Fibroblast of lung (primary cell): Measurements from ENCODE around the gene IL17RD. TPM values are rescaled to one million over a fixed set of nuclear protein-coding genes. Genes with fewer than 3 reads are reported as not detected.

ENCODE experiments used
- DNase-seq, 2 donors: peaks; one replicate each; pipeline versions ENCODE4 v3.0.0 to v3.0.0-alpha.2; 2010; ENCODE audit warnings: low read depth in 2 of 2
- H2AFZ ChIP-seq: 2 replicates; pipeline ENCODE4 v1.5.1; 2012; ENCODE audit warnings: low read length, control low read depth, inconsistent platforms
- H3K27ac ChIP-seq: 2 replicates; pipeline ENCODE4 v1.5.1; 2011; ENCODE audit warnings: low read length, control low read depth; ENCODE audit not compliant: insufficient read depth
- H3K27me3 ChIP-seq: 2 replicates; pipeline ENCODE4 v1.5.1; 2011; ENCODE audit warnings: mild to moderate bottlenecking, low read length; ENCODE audit not compliant: control insufficient read depth, insufficient read depth
- H3K36me3 ChIP-seq: 2 replicates; pipeline ENCODE4 v1.5.1; 2011; ENCODE audit warnings: low read length; ENCODE audit not compliant: control insufficient read depth, insufficient read depth
- H3K4me1 ChIP-seq: 2 replicates; pipeline ENCODE4 v1.5.1; 2011; ENCODE audit warnings: low read length; ENCODE audit not compliant: control insufficient read depth, insufficient read depth; ENCODE audit errors: extremely low read depth
- H3K4me2 ChIP-seq: 2 replicates; pipeline ENCODE4 v1.5.1; 2011; ENCODE audit warnings: low read length, control low read depth; ENCODE audit not compliant: insufficient read depth; ENCODE audit errors: extremely low read depth
- H3K4me3 ChIP-seq, 4 experiments: fragments of 200-600 bp in 1 of 4; sonication (generic) in 1 of 4; replicated peaks in 1 of 4; 2 replicates each; pipeline ENCODE4 v1.5.1; 2011 to 2016; ENCODE audit warnings: low read length in 4 of 4, low read depth in 3 of 4, mild to moderate bottlenecking in 3 of 4, control low read depth in 2 of 4, inconsistent platforms in 1 of 4, mixed read lengths in 1 of 4; ENCODE audit not compliant: insufficient read depth in 1 of 4; ENCODE audit errors: control extremely low read depth in 1 of 4
- H3K79me2 ChIP-seq: 2 replicates; pipeline ENCODE4 v1.5.1; 2012; ENCODE audit warnings: mild to moderate bottlenecking, low read length, inconsistent platforms; ENCODE audit not compliant: control insufficient read depth, insufficient read depth
- H3K9ac ChIP-seq: 2 replicates; pipeline ENCODE4 v1.5.1; 2011; ENCODE audit warnings: mild to moderate bottlenecking, low read length, control low read depth; ENCODE audit not compliant: insufficient read depth
- H3K9me3 ChIP-seq: 2 replicates; pipeline ENCODE4 v1.5.1; 2012; ENCODE audit warnings: low read depth, low read length; ENCODE audit not compliant: control insufficient read depth, insufficient read depth
- H4K20me1 ChIP-seq: 2 replicates; pipeline ENCODE4 v1.5.1; 2011; ENCODE audit warnings: low read length; ENCODE audit not compliant: control insufficient read depth, insufficient read depth; ENCODE audit errors: extremely low read depth
- EZH2 ChIP-seq: IDR thresholded peaks from 2 replicates; pipeline ENCODE4 v1.5.1; 2012; ENCODE audit warnings: low read length, control low read depth, mild to moderate bottlenecking; ENCODE audit errors: missing control alignments
- polyA plus RNA-seq, 2 donors: library from polyadenylated mRNA; depleted of rRNA in 1 of 2; stranded (reverse) in 1 of 2; unstranded in 1 of 2; fragments of >200 nt; gene quantifications; 2 replicates each; pipeline ENCODE4 v1.2.1, GENCODE V29; 2011 to 2012; ENCODE audit warnings: missing spikeins in 1 of 2
- total RNA-seq: library from RNA; depleted of rRNA; stranded (reverse); fragments of >200 nt; gene quantifications from 2 replicates; pipeline ENCODE4 v1.2.1, GENCODE V29; 2014
- TF ChIP-seq, protein P1 (sequence below), 2 donors: IDR thresholded peaks in 1 of 2; conservative IDR thresholded peaks in 1 of 2; 1 replicate in 1 of 2; 2 replicates in 1 of 2; pipeline ENCODE4 v1.5.1; 2011 to 2012; ENCODE audit warnings: low read length in 2 of 2, control low read depth in 1 of 2, inconsistent platforms in 1 of 2, low read depth in 1 of 2, mild to moderate bottlenecking in 1 of 2

IL17RD gene
- total and polyA plus RNA-seq, 2 donors (not counting 1 experiment from before 2014, with no cell fraction given) = 0.60 to 1.8 TPM

DNA sequence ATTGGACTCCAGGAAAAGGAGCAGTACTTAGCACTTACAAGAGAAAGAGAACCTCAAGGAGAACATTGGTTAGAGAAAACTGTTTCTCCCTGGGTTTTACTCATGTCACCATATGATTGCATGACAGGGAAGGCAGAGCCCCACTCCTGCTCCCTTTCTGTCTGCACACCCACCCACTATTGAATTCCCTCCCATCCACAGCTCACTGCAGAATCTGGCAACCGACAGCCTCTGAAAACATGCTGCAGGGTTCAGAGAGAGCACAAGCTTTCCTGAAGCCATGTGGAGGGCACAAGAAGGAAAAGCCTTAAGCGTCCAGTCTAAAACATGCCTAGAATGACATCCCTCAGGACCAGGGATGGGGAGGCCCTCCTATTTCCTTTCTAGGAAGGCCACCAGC is 3.0 kb upstream of the IL17RD start:
- H2AFZ ChIP-seq = no peak overlapping the region

DNA sequence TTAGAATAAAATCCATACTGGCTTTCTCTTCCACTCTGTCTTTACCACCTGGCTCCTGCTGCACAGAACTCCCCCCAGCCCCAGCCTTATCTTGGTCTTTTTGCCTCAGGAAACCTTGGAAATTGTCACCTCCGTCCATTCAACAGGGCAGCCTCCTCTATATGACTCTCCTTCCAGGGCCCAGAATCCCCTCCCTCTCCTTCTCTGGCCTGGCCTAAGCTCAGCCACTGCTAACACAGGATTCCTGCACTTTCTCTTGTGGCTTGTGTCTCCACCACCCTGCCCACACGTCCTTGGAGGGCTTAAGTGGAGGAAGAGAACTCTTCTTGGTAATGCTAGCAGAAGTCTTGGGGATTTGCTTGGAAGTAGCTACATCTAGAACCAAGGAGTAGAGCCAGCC is 1.5 kb upstream of the IL17RD start:
- Histone ChIP-seq H3K36me3 (no peaks in the 10 kb centered on the region), H2AFZ (no peak overlapping the region), H4K20me1 (no peaks in the 10 kb centered on the region), H3K9ac (no peak overlapping the region), H3K79me2 (no peaks in the 10 kb centered on the region), H3K4me3 (no peak overlapping the region), H3K27me3 (peaks cover 13% of the 10 kb centered on the region), H3K27ac (no peak overlapping the region), H3K4me1 (peaks cover 2% of the 10 kb centered on the region), H3K4me2 (no peak overlapping the region), H3K9me3 (no peaks in the 10 kb centered on the region)
- DNase-seq = no peak
- no peak for TF ChIP-seq EZH2
- TF ChIP-seq, protein P1, sequence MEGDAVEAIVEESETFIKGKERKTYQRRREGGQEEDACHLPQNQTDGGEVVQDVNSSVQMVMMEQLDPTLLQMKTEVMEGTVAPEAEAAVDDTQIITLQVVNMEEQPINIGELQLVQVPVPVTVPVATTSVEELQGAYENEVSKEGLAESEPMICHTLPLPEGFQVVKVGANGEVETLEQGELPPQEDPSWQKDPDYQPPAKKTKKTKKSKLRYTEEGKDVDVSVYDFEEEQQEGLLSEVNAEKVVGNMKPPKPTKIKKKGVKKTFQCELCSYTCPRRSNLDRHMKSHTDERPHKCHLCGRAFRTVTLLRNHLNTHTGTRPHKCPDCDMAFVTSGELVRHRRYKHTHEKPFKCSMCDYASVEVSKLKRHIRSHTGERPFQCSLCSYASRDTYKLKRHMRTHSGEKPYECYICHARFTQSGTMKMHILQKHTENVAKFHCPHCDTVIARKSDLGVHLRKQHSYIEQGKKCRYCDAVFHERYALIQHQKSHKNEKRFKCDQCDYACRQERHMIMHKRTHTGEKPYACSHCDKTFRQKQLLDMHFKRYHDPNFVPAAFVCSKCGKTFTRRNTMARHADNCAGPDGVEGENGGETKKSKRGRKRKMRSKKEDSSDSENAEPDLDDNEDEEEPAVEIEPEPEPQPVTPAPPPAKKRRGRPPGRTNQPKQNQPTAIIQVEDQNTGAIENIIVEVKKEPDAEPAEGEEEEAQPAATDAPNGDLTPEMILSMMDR (conservative IDR thresholded peaks at IDR 0.05 in 1 of 2, IDR thresholded peaks at IDR 0.05 in 1 of 2; ENCODE audit: low read depth in 1 of 2, low read length in 2 of 2) = no peak

More for the DNA sequence above, 3.0 kb upstream of the IL17RD start:
- DNase-seq = no peak
- Histone ChIP-seq H3K4me2 (no peak overlapping the region), H3K4me1 (peaks cover 2% of the 10 kb centered on the region), H3K9ac (no peak overlapping the region), H3K27ac (no peak overlapping the region), H3K4me3 (no peak overlapping the region), H3K9me3 (no peaks in the 10 kb centered on the region), H4K20me1 (no peaks in the 10 kb centered on the region), H3K27me3 (peaks cover 13% of the 10 kb centered on the region), H3K79me2 (no peaks in the 10 kb centered on the region), H3K36me3 (no peaks in the 10 kb centered on the region)
- TF ChIP-seq, protein P1 (conservative IDR thresholded peaks at IDR 0.05 in 1 of 2, IDR thresholded peaks at IDR 0.05 in 1 of 2; ENCODE audit: low read depth in 1 of 2, low read length in 2 of 2) = no peak
- TF ChIP-seq EZH2 = no peak

DNA sequence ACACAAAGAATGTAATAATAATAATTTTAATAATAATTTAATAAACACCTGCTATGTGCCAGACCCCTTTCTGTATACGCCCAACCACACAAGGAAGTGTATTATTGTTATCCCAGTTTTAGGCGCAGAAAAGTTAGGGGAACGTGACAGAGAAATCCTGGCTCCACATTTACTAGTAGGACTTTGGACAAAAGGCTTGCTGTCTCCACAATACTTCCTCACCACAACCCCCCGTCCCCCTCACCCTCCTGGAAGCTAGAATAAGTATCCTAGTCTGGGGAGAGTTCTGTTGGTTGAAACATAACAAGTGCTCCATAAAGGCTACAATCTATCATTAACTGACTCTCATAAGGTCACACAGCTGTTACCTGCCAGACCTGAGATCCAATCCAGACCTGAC is 488 bp upstream of the IL17RD start:
- Histone ChIP-seq H2AFZ (no peak overlapping the region), H3K9me3 (no peaks in the 10 kb centered on the region), H3K36me3 (no peaks in the 10 kb centered on the region), H3K79me2 (no peaks in the 10 kb centered on the region), H3K4me3 (no peak overlapping the region), H3K27ac (no peak overlapping the region), H3K4me2 (no peak overlapping the region), H3K9ac (no peak overlapping the region), H3K27me3 (peaks cover 13% of the 10 kb centered on the region), H4K20me1 (no peaks in the 10 kb centered on the region), H3K4me1 (peaks cover 2% of the 10 kb centered on the region)
- no peak for DNase-seq
- TF ChIP-seq EZH2 = no peak
- TF ChIP-seq, protein P1 (conservative IDR thresholded peaks at IDR 0.05 in 1 of 2, IDR thresholded peaks at IDR 0.05 in 1 of 2; ENCODE audit: low read depth in 1 of 2, low read length in 2 of 2) = no peak
